Activated CD8-positive, alpha-beta T cell treated with anti-CD3 and anti-CD28 coated beads for 36 hours (primary cell): ENCODE data around the gene CDK16. TPM values are rescaled to one million over a fixed set of nuclear protein-coding genes. Genes with fewer than 3 reads are reported as not detected.

Experiments used
- ATAC-seq: fragments of 200-7000 bp; cut with Tn5 transposase; one replicate; pipeline ENCODE4 v1.10.0; 2021; ENCODE audit warnings: mild to moderate bottlenecking, moderate library complexity
- CTCF ChIA-PET: fragments of 350-600 bp; sonication (Branson Sonifier 250); formaldehyde crosslinking; loops from one replicate; lab custom pipeline; 2021; ENCODE audit warnings: antibody characterized with exemption; lab: Charles Lee
- POLR2A ChIA-PET: fragments of 350-600 bp; sonication (Branson Sonifier 250); formaldehyde crosslinking; loops from one replicate; lab custom pipeline; 2021; ENCODE audit warnings: antibody characterized with exemption; lab: Charles Lee
- DNase-seq: peaks from one replicate; pipeline ENCODE4 v3.0.0-alpha.2; 2020
- H3K27ac Mint-ChIP-seq: one replicate; pipeline ENCODE4 v1.8.0; 2021; ENCODE audit warnings: mild to moderate bottlenecking, mixed read lengths
- H3K27me3 Mint-ChIP-seq: one replicate; pipeline ENCODE4 v1.8.0; 2021; ENCODE audit warnings: mixed read lengths
- H3K36me3 Mint-ChIP-seq: one replicate; pipeline ENCODE4 v1.8.0; 2021; ENCODE audit warnings: low read depth, mixed read lengths
- H3K4me1 Mint-ChIP-seq: one replicate; pipeline ENCODE4 v1.8.0; 2021; ENCODE audit warnings: low read depth, mixed read lengths
- H3K4me3 Mint-ChIP-seq: one replicate; pipeline ENCODE4 v1.8.0; 2021; ENCODE audit warnings: mild to moderate bottlenecking, moderate library complexity, mixed read lengths
- H3K9me3 Mint-ChIP-seq: one replicate; pipeline ENCODE4 v1.8.0; 2021; ENCODE audit warnings: mixed read lengths
- intact Hi-C: fragments of 100-400 bp; cut with micrococcal nuclease; formaldehyde crosslinking; loops from one replicate; pipeline ENCODE4 v1.10.0; 2022
- total RNA-seq, 2 experiments: library from RNA; stranded (reverse); gene quantifications; one replicate each; pipeline ENCODE4 v1.2.3, GENCODE V29; 2021
- TF ChIP-seq, protein P1 (sequence below): fragments of 200-600 bp; IDR thresholded peaks from one replicate; pipeline ENCODE4 v1.8.0; 2022; ENCODE audit warnings: antibody characterized with exemption, mild to moderate bottlenecking

CDK16 gene
- total RNA-seq, 2 experiments from 2014 or later, result 56.1 to 61.3 TPM

DNA sequence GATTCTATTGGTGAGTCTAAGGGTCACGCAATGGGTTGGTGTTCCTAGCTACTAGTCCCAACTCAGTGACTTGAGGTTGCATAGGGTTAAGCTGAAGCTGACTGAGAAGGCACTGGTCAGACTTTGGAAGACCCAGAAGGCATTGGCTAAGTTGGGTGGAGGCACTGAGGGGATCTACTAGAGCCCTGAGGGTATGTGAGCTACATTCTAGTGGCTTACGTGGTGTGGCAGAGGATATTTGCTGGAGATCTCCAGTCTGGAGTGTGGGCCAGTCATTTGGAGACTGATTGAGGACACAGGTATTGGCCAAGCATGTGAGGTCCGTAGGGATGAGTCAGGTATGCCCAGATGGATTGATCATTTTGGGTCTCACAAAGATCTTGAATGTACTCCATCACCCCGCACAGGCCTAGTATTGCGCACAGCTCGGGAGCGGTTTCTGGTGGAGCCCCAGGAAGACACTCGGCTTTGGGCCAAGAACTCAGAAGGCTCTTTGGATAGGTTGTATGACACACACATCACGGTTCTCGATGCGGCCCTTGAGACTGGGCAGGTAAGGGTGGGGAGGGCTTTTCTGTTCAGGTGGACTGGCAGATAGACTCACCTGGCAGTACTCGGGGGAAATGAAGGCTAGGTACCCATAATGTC, 21.5 kb downstream of the CDK16 start:
- Mint-ChIP-seq H3K9me3 (no peaks in the 10 kb centered on the region), H3K27ac (no peak overlapping the region), H3K27me3 (no peaks in the 10 kb centered on the region), H3K4me1 (peaks cover 22% of the 10 kb centered on the region), H3K36me3 (peaks cover 23% of the 10 kb centered on the region), H3K4me3 (no peak overlapping the region)
- intact Hi-C loops, result no loop called here
- POLR2A ChIA-PET, result no interaction called here
- TF ChIP-seq, protein P1, sequence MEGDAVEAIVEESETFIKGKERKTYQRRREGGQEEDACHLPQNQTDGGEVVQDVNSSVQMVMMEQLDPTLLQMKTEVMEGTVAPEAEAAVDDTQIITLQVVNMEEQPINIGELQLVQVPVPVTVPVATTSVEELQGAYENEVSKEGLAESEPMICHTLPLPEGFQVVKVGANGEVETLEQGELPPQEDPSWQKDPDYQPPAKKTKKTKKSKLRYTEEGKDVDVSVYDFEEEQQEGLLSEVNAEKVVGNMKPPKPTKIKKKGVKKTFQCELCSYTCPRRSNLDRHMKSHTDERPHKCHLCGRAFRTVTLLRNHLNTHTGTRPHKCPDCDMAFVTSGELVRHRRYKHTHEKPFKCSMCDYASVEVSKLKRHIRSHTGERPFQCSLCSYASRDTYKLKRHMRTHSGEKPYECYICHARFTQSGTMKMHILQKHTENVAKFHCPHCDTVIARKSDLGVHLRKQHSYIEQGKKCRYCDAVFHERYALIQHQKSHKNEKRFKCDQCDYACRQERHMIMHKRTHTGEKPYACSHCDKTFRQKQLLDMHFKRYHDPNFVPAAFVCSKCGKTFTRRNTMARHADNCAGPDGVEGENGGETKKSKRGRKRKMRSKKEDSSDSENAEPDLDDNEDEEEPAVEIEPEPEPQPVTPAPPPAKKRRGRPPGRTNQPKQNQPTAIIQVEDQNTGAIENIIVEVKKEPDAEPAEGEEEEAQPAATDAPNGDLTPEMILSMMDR, result no peak
- no peak for ATAC-seq
- CTCF ChIA-PET, result interaction anchor here (1.1 kb wide), 1 partner anchor 284 kb away, joined by 3 read pairs; no protein-coding TSS in a partner anchor
- no peak for DNase-seq

DNA sequence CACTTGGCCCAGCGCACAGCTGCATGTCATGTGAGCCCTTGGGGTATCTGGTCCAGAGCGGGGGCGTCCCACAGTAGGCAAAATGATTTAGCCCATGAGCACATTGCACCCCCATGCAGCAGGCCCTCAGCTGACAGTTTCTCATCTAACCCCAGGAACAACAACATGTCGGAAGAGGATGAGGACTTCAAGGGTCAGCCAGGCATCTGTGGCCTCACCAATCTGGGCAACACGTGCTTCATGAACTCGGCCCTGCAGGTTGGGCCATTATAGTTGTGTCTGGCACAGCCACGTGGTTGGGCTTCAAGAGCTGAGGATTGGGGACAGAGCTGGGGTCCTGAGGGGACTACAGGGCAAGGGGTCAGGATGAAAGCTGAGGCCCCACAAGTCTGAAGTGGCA, 22.1 kb downstream of the CDK16 start:
- DNase-seq, result no peak
- ChIA-PET POLR2A (no interaction called here), CTCF (no interaction called here)
- Mint-ChIP-seq H3K27ac (no peak overlapping the region), H3K4me1 (peaks cover 16% of the 10 kb centered on the region), H3K9me3 (no peaks in the 10 kb centered on the region), H3K36me3 (peaks cover 18% of the 10 kb centered on the region), H3K4me3 (no peak overlapping the region), H3K27me3 (no peaks in the 10 kb centered on the region)
- TF ChIP-seq, protein P1, result no peak
- intact Hi-C loops, result no loop called here
- ATAC-seq, result no peak

DNA sequence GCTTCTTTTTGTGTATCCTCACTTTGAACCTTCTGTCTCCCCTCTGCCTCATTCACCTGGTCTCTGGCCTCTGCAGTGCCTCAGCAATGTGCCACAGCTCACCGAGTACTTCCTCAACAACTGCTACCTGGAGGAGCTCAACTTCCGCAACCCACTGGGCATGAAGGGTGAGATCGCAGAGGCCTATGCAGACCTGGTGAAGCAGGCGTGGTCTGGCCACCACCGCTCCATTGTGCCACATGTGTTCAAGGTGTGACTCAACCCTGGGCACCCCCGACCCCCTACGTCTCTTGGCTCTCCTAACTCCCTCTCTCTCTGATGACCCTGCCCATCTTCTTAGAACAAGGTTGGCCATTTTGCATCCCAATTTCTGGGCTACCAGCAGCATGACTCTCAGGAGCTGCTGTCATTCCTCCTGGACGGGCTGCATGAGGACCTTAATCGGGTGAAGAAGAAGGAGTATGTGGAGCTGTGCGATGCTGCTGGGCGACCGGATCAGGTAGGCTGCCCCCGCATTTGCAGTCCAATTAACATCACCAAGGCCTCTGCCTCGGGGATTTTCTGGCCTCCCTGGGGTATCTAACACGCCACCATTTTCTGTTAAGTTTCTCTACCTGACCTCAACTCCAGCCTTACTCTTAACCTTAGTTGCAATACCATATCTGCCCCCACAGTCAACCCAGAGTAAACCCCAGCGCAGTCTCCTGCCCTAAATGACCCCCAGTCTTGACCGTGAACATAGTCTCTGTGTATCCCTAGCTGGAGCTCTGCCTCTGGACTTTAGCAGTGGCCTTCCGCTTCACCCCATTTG, 22.9 kb downstream of the CDK16 start:
- ChIA-PET CTCF (no interaction called here), POLR2A (no interaction called here)
- no peaks in the 10 kb centered on the region for H3K27me3 Mint-ChIP-seq
- TF ChIP-seq, protein P1, result no peak
- H3K27ac Mint-ChIP-seq, result no peak overlapping the region
- DNase-seq, result no peak
- no peaks in the 10 kb centered on the region for H3K9me3 Mint-ChIP-seq
- intact Hi-C loops, result no loop called here
- peaks cover 9% of the 10 kb centered on the region for H3K4me1 Mint-ChIP-seq
- peaks cover 23% of the 10 kb centered on the region for H3K36me3 Mint-ChIP-seq
- no peak for ATAC-seq
- no peak overlapping the region for H3K4me3 Mint-ChIP-seq

DNA sequence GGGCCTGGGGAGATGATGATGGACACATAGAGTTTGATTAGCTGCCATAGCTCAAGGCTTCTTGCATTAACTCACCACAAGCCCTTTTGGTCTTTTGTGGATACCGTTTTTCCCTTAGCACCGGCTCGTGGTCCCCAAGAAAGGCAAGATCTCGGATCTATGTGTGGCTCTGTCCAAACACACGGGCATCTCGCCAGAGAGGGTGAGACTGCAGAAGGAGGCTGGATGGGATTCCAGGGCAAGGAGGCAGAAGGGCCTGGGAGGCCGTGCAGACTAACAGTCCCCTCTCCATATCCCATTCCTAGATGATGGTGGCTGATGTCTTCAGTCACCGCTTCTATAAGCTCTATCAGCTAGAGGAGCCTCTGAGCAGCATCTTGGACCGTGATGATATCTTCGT, 23.8 kb downstream of the CDK16 start:
- CTCF ChIA-PET, result no interaction called here
- POLR2A ChIA-PET, result no interaction called here
- intact Hi-C loops, result no loop called here
- H3K36me3 Mint-ChIP-seq, result peaks cover 23% of the 10 kb centered on the region
- ATAC-seq, result no peak
- TF ChIP-seq, protein P1, result no peak
- DNase-seq, result no peak
- no peak overlapping the region for H3K27ac Mint-ChIP-seq
- no peak overlapping the region for H3K4me3 Mint-ChIP-seq
- peaks cover under 1% of the 10 kb centered on the region for H3K4me1 Mint-ChIP-seq
- H3K9me3 Mint-ChIP-seq, result no peaks in the 10 kb centered on the region
- H3K27me3 Mint-ChIP-seq, result no peaks in the 10 kb centered on the region

DNA sequence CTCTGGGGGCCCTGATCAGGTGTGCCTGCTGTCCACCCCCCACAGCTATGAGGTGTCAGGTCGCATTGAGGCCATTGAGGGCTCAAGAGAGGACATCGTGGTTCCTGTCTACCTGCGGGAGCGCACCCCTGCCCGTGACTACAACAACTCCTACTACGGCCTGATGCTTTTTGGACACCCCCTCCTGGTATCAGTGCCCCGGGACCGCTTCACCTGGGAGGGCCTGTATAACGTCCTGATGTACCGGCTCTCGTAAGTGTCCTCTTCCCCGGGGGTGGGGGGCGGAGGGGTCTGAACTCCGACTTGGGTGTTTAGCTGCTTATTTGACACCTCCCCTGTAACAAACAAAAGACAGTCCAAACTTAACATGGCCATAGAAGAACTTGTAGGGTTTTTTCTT, 24.9 kb downstream of the CDK16 start:
- intact Hi-C loops, result no loop called here
- no peak for ATAC-seq
- H3K9me3 Mint-ChIP-seq, result no peaks in the 10 kb centered on the region
- no peaks in the 10 kb centered on the region for H3K27me3 Mint-ChIP-seq
- no peak overlapping the region for H3K27ac Mint-ChIP-seq
- ChIA-PET POLR2A (no interaction called here), CTCF (no interaction called here)
- peaks cover 6% of the 10 kb centered on the region for H3K4me1 Mint-ChIP-seq
- H3K4me3 Mint-ChIP-seq, result no peak overlapping the region
- DNase-seq, result no peak
- TF ChIP-seq, protein P1, result no peak
- H3K36me3 Mint-ChIP-seq, result peaks cover 29% of the 10 kb centered on the region
